SH-SY5Y (cell line): ENCODE data around the gene PKD1L1.

Experiments
- GATA2 ChIP-seq: IDR thresholded peaks from 2 replicates; pipeline ENCODE4 v1.6.1; 2011; ENCODE audit warnings: mild to moderate bottlenecking, low read depth, low read length
- GATA3 ChIP-seq: IDR thresholded peaks from 2 replicates; pipeline ENCODE4 v1.6.1; 2011; ENCODE audit warnings: low read depth, mild to moderate bottlenecking, low read length, moderate library complexity

DNA sequence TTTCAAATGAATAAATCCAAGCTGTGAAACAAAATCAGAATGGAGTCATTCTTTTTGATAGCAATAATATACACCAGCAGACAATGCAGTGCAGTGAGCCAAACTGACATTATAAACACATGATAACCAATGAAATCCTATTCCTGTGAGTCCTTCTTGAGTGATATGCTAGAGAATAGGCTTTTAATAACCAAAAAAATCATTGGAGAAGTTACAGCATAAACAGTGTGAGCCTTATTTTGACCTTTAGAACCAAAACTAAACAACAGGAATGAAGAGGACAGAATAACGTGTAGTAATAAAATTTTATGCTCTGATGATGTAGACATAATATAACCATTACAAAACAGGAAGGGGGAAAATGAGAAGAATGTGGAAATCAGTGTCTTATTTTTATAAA lies 22.5 kb upstream of the PKD1L1 start:
- no peak for TF ChIP-seq GATA2
- no peak for TF ChIP-seq GATA3
